ENCODE measurements around the gene RPL27. TPM values are rescaled to one million over a fixed set of nuclear protein-coding genes. Genes with fewer than 3 reads are reported as not detected.

Gene RPL27
- total RNA-seq, 4 donors from 2014 or later = 775 to 1,810 (median 1,289) TPM

DNA sequence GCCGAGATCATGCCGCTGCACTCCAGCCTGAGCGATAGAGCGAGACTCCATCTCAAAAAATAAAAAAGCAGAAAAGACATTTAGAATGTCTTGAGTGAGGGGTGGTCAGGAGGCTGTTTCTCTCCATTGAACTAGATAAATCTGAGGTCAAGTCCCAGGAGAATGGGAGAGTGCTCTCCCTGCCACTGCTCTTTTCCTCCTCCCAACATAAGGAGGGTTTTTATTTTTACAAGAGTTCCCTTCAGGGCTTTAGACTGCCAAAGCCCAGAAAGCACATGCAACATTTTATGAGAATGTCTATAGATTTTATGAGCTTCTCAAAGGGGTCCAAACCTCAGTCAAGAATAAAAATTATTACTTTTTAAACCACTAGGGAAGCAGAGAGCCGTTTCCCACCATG lies 28.4 kb downstream of the RPL27 start:
- intact Hi-C loops (cut with DNase I) = loop anchor here (10.0 kb wide), 1 partner anchor 98 kb away; the partner anchor contains the start of gene BRCA1
- Histone ChIP-seq H3K4me1 (peaks cover 8 to 25% (median 9%) of the 10 kb centered on the region in 3 donors), H3K36me3 (no peaks in the 10 kb centered on the region), H3K27ac (no peak overlapping the region), H3K9me3 (no peaks in the 10 kb centered on the region), H3K27me3 (no peaks in the 10 kb centered on the region), H3K4me3 (no peak overlapping the region)
- no peak for TF ChIP-seq POLR2A (IDR thresholded peaks at IDR 0.05)
- TF ChIP-seq, protein P1, sequence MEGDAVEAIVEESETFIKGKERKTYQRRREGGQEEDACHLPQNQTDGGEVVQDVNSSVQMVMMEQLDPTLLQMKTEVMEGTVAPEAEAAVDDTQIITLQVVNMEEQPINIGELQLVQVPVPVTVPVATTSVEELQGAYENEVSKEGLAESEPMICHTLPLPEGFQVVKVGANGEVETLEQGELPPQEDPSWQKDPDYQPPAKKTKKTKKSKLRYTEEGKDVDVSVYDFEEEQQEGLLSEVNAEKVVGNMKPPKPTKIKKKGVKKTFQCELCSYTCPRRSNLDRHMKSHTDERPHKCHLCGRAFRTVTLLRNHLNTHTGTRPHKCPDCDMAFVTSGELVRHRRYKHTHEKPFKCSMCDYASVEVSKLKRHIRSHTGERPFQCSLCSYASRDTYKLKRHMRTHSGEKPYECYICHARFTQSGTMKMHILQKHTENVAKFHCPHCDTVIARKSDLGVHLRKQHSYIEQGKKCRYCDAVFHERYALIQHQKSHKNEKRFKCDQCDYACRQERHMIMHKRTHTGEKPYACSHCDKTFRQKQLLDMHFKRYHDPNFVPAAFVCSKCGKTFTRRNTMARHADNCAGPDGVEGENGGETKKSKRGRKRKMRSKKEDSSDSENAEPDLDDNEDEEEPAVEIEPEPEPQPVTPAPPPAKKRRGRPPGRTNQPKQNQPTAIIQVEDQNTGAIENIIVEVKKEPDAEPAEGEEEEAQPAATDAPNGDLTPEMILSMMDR (IDR thresholded peaks at IDR 0.05) = no peak
- DNase-seq = no peak
- 77 to 78% methylated on average over 5 of the region's 5 CpGs for WGBS, 2 donors

DNA sequence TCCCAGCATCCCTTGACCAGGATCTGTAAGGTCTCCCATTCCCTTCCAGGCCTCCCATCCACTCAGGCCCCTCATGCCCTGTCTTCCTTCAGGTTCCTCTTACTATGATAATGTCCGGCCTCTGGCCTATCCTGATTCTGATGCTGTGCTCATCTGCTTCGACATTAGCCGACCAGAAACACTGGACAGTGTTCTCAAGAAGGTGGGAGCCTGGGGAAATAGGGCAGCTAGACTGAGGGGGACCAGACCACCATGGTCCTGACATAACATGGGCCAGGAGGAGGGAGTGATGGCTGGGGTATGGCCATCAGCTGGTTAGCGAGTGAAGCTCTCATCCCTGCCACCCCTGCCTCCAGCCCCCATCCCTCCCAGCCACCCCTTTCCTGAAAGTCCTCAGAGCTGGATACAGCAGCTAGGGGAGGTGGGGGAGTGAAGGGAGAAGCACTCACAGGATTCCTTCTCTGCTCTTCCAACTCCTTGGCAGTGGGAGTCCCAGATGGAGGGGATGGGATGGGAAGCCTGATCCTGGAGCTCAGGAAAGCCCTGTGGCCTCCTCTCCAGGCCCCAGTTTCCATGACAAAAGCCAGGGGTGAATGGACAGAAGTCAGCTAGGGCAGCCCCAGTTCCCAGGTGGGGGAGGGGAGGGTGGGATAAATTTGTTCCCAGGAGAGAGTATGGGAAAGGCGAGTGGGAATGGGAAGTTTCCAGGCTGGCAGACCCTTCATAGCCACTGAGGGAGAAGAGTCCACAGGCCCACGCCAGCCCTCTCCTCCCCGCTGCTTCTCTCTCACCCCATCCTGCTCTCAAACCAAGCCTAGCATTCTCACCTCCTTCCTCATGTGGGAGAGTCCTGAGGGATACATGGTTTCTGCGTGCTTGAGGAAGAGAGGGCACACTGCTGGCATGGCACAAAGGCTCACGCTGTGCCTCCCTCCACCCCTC lies 29.1 kb downstream of the RPL27 start:
- Histone ChIP-seq H3K4me1 (peaks cover 8 to 24% (median 9%) of the 10 kb centered on the region in 3 donors), H3K27ac (no peak overlapping the region), H3K27me3 (no peaks in the 10 kb centered on the region), H3K4me3 (no peak overlapping the region), H3K9me3 (no peaks in the 10 kb centered on the region), H3K36me3 (no peaks in the 10 kb centered on the region)
- intact Hi-C loops (cut with DNase I) = loop anchor here (10.0 kb wide), 1 partner anchor 97 kb away; the partner anchor contains the start of gene BRCA1
- 66 to 88% methylated on average over 3 to 9 of the region's 9 CpGs for WGBS, 2 donors
- DNase-seq = no peak
- TF ChIP-seq, protein P1 (IDR thresholded peaks at IDR 0.05) = no peak
- TF ChIP-seq POLR2A (IDR thresholded peaks at IDR 0.05) = no peak

DNA sequence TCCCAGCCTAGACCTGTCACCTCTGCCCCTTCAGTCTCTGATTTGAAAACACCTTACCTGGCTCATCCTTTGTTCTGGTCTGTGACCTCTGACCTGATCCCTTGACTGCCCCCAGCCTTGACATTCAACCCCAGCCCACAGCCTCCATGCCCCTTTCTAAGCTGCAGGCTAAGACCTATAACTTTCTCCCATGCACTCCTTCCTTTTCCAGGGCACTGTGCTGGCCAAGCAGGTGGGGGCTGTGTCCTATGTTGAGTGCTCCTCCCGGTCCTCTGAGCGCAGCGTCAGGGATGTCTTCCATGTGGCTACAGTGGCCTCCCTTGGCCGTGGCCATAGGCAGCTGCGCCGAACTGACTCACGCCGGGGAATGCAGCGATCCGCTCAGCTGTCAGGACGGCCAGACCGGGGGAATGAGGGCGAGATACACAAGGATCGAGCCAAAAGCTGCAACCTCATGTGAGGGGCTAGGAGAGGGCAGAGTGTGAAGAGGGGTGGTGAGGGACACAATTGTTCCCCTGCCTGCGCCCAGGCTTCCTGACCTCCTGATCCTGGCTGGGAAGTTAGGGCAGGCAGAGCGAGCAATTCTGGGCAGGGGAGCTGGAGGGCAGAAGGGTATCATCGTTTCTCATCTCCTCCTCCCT lies 30.1 kb downstream of the RPL27 start:
- Histone ChIP-seq H3K4me1 (peaks cover 4 to 17% (median 9%) of the 10 kb centered on the region in 3 donors), H3K4me3 (no peak overlapping the region), H3K27me3 (no peaks in the 10 kb centered on the region), H3K36me3 (no peaks in the 10 kb centered on the region), H3K9me3 (no peaks in the 10 kb centered on the region), H3K27ac (no peak overlapping the region)
- intact Hi-C loops (cut with DNase I) = loop anchor here (10.0 kb wide), 1 partner anchor 96 kb away; the partner anchor contains the start of gene BRCA1
- TF ChIP-seq, protein P1 (IDR thresholded peaks at IDR 0.05) = no peak
- TF ChIP-seq POLR2A (IDR thresholded peaks at IDR 0.05) = no peak
- 60 to 70% methylated on average over 3 to 7 of the region's 17 CpGs for WGBS, 2 donors
- DNase-seq = no peak

DNA sequence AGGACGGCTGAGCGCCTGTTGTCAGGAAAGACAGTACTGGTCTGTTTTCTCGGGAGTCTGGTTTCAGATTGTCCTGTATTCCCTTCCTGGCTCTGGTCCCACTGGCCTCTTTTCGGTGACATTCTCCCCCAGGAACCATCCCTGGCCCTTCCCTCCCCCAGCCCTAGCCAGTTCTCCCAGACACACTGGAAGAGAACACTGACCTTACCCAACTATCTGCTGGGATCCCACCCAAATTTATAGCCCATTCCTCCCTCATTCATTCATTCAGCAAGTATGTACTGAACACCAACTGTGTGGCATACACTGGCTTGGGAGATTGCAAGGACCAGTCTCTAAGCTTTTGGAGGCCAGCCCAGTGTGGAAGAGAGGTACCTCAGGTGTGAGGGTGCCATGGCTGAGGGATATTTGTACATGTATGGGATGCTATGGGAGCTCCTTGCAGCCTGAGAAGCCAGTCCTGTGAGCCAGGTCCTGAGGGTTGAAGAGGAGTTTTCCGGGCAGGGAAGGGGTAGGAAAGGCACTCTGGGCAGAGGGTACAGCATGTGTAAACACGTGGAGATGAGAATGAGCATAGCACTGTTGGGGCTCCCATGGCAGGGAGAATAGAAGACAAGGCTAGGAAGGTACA lies 32.0 kb downstream of the RPL27 start:
- WGBS, 2 donors = 59 to 68% methylated on average over 6 of the region's 6 CpGs
- DNase-seq = no peak
- Histone ChIP-seq H3K4me1 (peaks cover 0 to 4% (median 2%) of the 10 kb centered on the region in 3 donors), H3K27ac (no peak overlapping the region), H3K36me3 (no peaks in the 10 kb centered on the region), H3K27me3 (no peaks in the 10 kb centered on the region), H3K4me3 (no peak overlapping the region), H3K9me3 (no peaks in the 10 kb centered on the region)
- TF ChIP-seq, protein P1 (IDR thresholded peaks at IDR 0.05) = no peak
- TF ChIP-seq POLR2A (IDR thresholded peaks at IDR 0.05) = no peak
- intact Hi-C loops (cut with DNase I) = no loop called here

All from esophagus squamous epithelium (tissue), 5 donors.